Endothelial cell (in vitro differentiated cells): ENCODE data around the gene FGD2. TPM values are rescaled to one million over a fixed set of nuclear protein-coding genes. Genes with fewer than 3 reads are reported as not detected.
A peak's percentile ranks its signal among the peaks of the same experiment; 100 is the strongest.

Experiments
- DNase-seq: peaks from one replicate; pipeline ENCODE4 v3.0.0; 2021; ENCODE audit warnings: low spot score
- H3K27ac Mint-ChIP-seq: one replicate; pipeline ENCODE4 v1.8.0; 2021; ENCODE audit warnings: mixed read lengths, inconsistent platforms; ENCODE audit not compliant: unreplicated experiment
- H3K27me3 Mint-ChIP-seq: one replicate; pipeline ENCODE4 v1.8.0; 2021; ENCODE audit warnings: mild to moderate bottlenecking, moderate library complexity, mixed read lengths, inconsistent platforms; ENCODE audit not compliant: unreplicated experiment
- H3K36me3 Mint-ChIP-seq: one replicate; pipeline ENCODE4 v1.8.0; 2021; ENCODE audit warnings: mild to moderate bottlenecking, low read depth, mixed read lengths, inconsistent platforms; ENCODE audit not compliant: unreplicated experiment
- H3K4me1 Mint-ChIP-seq: one replicate; pipeline ENCODE4 v1.8.0; 2021; ENCODE audit warnings: mild to moderate bottlenecking, mixed read lengths, inconsistent platforms; ENCODE audit not compliant: unreplicated experiment
- H3K4me3 Mint-ChIP-seq: one replicate; pipeline ENCODE4 v1.8.0; 2021; ENCODE audit warnings: mild to moderate bottlenecking, mixed read lengths, inconsistent platforms; ENCODE audit not compliant: unreplicated experiment
- H3K9me3 Mint-ChIP-seq: one replicate; pipeline ENCODE4 v1.8.0; 2021; ENCODE audit warnings: mixed read lengths, inconsistent platforms; ENCODE audit not compliant: unreplicated experiment
- CTCF ChIP-seq: fragments of 200-600 bp; sonication (generic); IDR thresholded peaks from one replicate; pipeline ENCODE4 v1.5.0; 2021; ENCODE audit warnings: antibody characterized with exemption; ENCODE audit not compliant: unreplicated experiment
- total RNA-seq: library from RNA; stranded (reverse); fragmentation: NEBNext Ultra II Directional; extraction: Animal tissue kit (Norgen Biotek cat#: 25700); gene quantifications from one replicate; pipeline ENCODE4 v1.2.1, GENCODE V29; 2021; ENCODE audit not compliant: unreplicated experiment

Gene FGD2
- total RNA-seq, 1 donor from 2014 or later: 0.10 TPM

- H3K4me3 Mint-ChIP-seq: no peak overlapping the region
- peaks cover 16% of the 10 kb centered on the region for H3K4me1 Mint-ChIP-seq
- peaks cover 4% of the 10 kb centered on the region for H3K27me3 Mint-ChIP-seq
- peak; percentile 86 for TF ChIP-seq CTCF
- H3K27ac Mint-ChIP-seq: no peak overlapping the region
- H3K9me3 Mint-ChIP-seq: no peaks in the 10 kb centered on the region
- H3K36me3 Mint-ChIP-seq: no peaks in the 10 kb centered on the region
- peak; percentile 94 for DNase-seq
These were observed 45.9 kb downstream of the FGD2 start for GRCh38 chr6:37051138-37052026.

GRCh38 chr6:37052027-37052628 lies 46.7 kb downstream of the FGD2 start:
- Mint-ChIP-seq H3K9me3 (no peaks in the 10 kb centered on the region), H3K36me3 (no peaks in the 10 kb centered on the region), H3K4me3 (no peak overlapping the region), H3K27me3 (peaks cover 4% of the 10 kb centered on the region), H3K4me1 (peaks cover 16% of the 10 kb centered on the region), H3K27ac (no peak overlapping the region)
- TF ChIP-seq CTCF: no peak
- no peak for DNase-seq

- Mint-ChIP-seq H3K27ac (no peak overlapping the region), H3K36me3 (no peaks in the 10 kb centered on the region), H3K9me3 (no peaks in the 10 kb centered on the region), H3K4me1 (peaks cover 16% of the 10 kb centered on the region), H3K27me3 (peaks cover 4% of the 10 kb centered on the region), H3K4me3 (no peak overlapping the region)
- DNase-seq: no peak
- no peak for TF ChIP-seq CTCF
These were observed 48.2 kb downstream of the FGD2 start for GRCh38 chr6:37053683-37054082.

GRCh38 chr6:37054171-37054570 lies 48.7 kb downstream of the FGD2 start:
- no peaks in the 10 kb centered on the region for H3K36me3 Mint-ChIP-seq
- no peak overlapping the region for H3K4me3 Mint-ChIP-seq
- peaks cover 14% of the 10 kb centered on the region for H3K4me1 Mint-ChIP-seq
- TF ChIP-seq CTCF: no peak
- no peak for DNase-seq
- H3K27ac Mint-ChIP-seq: no peak overlapping the region
- peaks cover 4% of the 10 kb centered on the region for H3K27me3 Mint-ChIP-seq
- H3K9me3 Mint-ChIP-seq: no peaks in the 10 kb centered on the region

GRCh38 chr6:37054580-37054979 lies 49.1 kb downstream of the FGD2 start:
- Mint-ChIP-seq H3K27ac (no peak overlapping the region), H3K4me1 (peaks cover 15% of the 10 kb centered on the region), H3K9me3 (no peaks in the 10 kb centered on the region), H3K4me3 (no peak overlapping the region), H3K27me3 (peaks cover 4% of the 10 kb centered on the region), H3K36me3 (no peaks in the 10 kb centered on the region)
- TF ChIP-seq CTCF: no peak
- no peak for DNase-seq
